ENCODE measurements around the gene UBASH3B.

DNA sequence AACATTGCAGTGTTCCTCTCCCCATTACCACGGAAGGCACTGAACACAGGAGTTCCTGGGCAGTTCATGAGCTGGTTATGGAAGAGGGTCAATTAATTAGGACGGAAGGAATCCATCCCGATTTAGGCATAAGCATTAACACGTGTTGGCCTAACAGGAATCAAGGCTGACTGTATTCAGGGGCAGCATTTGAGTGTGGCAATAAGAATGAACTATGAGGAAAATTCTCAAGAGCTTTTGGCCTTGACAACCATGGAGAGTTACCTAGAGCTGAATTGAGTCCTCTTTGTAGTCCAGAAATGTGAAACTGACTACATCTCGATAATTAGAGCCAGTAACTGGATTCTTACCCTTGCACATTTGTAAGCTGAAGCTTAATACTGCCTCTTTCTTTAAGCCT is 100.4 kb downstream of the UBASH3B start:
- TF ChIP-seq FOXM1 (IDR thresholded peaks at IDR 0.05; ENCODE audit: borderline replicate concordance, low read depth) (no peak), EP300 (IDR thresholded peaks at IDR 0.05; ENCODE audit: borderline replicate concordance) (no peak), CEBPB (IDR thresholded peaks at IDR 0.05) (no peak), EGR1 (IDR thresholded peaks at IDR 0.05) (no peak), RAD21 (IDR thresholded peaks at IDR 0.05; ENCODE audit: low read depth) (no peak), TCF12 (IDR thresholded peaks at IDR 0.05; ENCODE audit: low read depth) (no peak), NFIC (IDR thresholded peaks at IDR 0.05) (no peak), YY1 (IDR thresholded peaks at IDR 0.05; ENCODE audit: low read depth) (no peak), CREB1 (IDR thresholded peaks at IDR 0.05; ENCODE audit: low read depth) (no peak), TAF1 (IDR thresholded peaks at IDR 0.05; ENCODE audit: low read depth) (no peak), ZBTB7A (IDR thresholded peaks at IDR 0.05; ENCODE audit: low read depth) (no peak)
- TF ChIP-seq, protein P1, sequence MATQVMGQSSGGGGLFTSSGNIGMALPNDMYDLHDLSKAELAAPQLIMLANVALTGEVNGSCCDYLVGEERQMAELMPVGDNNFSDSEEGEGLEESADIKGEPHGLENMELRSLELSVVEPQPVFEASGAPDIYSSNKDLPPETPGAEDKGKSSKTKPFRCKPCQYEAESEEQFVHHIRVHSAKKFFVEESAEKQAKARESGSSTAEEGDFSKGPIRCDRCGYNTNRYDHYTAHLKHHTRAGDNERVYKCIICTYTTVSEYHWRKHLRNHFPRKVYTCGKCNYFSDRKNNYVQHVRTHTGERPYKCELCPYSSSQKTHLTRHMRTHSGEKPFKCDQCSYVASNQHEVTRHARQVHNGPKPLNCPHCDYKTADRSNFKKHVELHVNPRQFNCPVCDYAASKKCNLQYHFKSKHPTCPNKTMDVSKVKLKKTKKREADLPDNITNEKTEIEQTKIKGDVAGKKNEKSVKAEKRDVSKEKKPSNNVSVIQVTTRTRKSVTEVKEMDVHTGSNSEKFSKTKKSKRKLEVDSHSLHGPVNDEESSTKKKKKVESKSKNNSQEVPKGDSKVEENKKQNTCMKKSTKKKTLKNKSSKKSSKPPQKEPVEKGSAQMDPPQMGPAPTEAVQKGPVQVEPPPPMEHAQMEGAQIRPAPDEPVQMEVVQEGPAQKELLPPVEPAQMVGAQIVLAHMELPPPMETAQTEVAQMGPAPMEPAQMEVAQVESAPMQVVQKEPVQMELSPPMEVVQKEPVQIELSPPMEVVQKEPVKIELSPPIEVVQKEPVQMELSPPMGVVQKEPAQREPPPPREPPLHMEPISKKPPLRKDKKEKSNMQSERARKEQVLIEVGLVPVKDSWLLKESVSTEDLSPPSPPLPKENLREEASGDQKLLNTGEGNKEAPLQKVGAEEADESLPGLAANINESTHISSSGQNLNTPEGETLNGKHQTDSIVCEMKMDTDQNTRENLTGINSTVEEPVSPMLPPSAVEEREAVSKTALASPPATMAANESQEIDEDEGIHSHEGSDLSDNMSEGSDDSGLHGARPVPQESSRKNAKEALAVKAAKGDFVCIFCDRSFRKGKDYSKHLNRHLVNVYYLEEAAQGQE (IDR thresholded peaks at IDR 0.05; ENCODE audit: low read depth) = no peak
- TF ChIP-seq, protein P2, sequence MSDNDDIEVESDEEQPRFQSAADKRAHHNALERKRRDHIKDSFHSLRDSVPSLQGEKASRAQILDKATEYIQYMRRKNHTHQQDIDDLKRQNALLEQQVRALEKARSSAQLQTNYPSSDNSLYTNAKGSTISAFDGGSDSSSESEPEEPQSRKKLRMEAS (IDR thresholded peaks at IDR 0.05) = no peak
- TF ChIP-seq, protein P3, sequence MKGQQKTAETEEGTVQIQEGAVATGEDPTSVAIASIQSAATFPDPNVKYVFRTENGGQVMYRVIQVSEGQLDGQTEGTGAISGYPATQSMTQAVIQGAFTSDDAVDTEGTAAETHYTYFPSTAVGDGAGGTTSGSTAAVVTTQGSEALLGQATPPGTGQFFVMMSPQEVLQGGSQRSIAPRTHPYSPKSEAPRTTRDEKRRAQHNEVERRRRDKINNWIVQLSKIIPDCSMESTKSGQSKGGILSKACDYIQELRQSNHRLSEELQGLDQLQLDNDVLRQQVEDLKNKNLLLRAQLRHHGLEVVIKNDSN (IDR thresholded peaks at IDR 0.05) = no peak
